K562 (cell line): ENCODE results near the gene ERMP1.

Source experiments
- EZH2 ChIP-seq: IDR thresholded peaks from 2 replicates; pipeline ENCODE4 v1.6.1; 2012; ENCODE audit warnings: low read depth, mild to moderate bottlenecking, inconsistent platforms, low read length, borderline replicate concordance
- KDM1A ChIP-seq, 2 experiments: fragments of 450-650 bp; IDR thresholded peaks; 2 replicates each; pipeline ENCODE4 v1.6.1; 2016; ENCODE audit warnings: mild to moderate bottlenecking in 2 of 2
- MAFK ChIP-seq: IDR thresholded peaks from 2 replicates; pipeline ENCODE4 v1.6.1; 2011; ENCODE audit warnings: low read length, improper control_type of control experiment
- NCOR1 ChIP-seq: fragments of 450-650 bp; IDR thresholded peaks from 2 replicates; pipeline ENCODE4 v1.6.1; 2016; ENCODE audit warnings: mild to moderate bottlenecking, moderate library complexity
- NFYB ChIP-seq: IDR thresholded peaks from 2 replicates; pipeline ENCODE4 v1.6.1; 2011; ENCODE audit warnings: mild to moderate bottlenecking, moderate library complexity; ENCODE audit not compliant: insufficient read length; ENCODE audit errors: extremely low read depth
- PTRF ChIP-seq: fragments of 450-650 bp; IDR thresholded peaks from 2 replicates; pipeline ENCODE4 v1.6.1; 2016; ENCODE audit warnings: mild to moderate bottlenecking, missing genetic modification characterization, missing compliant biosample characterization
- SOX6 ChIP-seq: fragments of 450-650 bp; IDR thresholded peaks from 2 replicates; pipeline ENCODE4 v1.6.1; 2014; ENCODE audit warnings: mild to moderate bottlenecking
- TAF15 ChIP-seq: fragments of 200-400 bp; formaldehyde crosslinking; IDR thresholded peaks from 2 replicates; pipeline ENCODE4 v1.6.1; 2017; ENCODE audit warnings: mild to moderate bottlenecking, low read depth, low read length, moderate library complexity
- ZNF175 ChIP-seq: fragments of 200-800 bp; sonication (Bioruptor generic); IDR thresholded peaks from 2 replicates; pipeline ENCODE4 v1.6.1; 2016; ENCODE audit warnings: low read depth, mild to moderate bottlenecking, missing genetic modification characterization, missing compliant biosample characterization
- TF ChIP-seq, protein P1 (sequence below), 3 experiments: IDR thresholded peaks in 2 of 3; conservative IDR thresholded peaks in 1 of 3; 2 replicates each; pipeline ENCODE4 v1.5.1; 2011 to 2012; ENCODE audit warnings: low read length in 3 of 3, mild to moderate bottlenecking in 3 of 3, control low read depth in 2 of 3, improper control_type of control experiment in 1 of 3, inconsistent platforms in 1 of 3, low read depth in 1 of 3, mixed read lengths in 1 of 3, moderate library complexity in 1 of 3; ENCODE audit not compliant: insufficient read depth in 2 of 3
- TF ChIP-seq, protein P2 (sequence below): conservative IDR thresholded peaks from 2 replicates; pipeline ENCODE4 v1.6.1; 2011; ENCODE audit warnings: low read depth, mild to moderate bottlenecking, low read length; ENCODE audit not compliant: control insufficient read depth
- TF ChIP-seq, protein P3 (sequence below), 3 experiments: fragments of 200-800 bp in 1 of 3; fragments of 250-450 bp in 1 of 3; fragments of 450-650 bp in 1 of 3; sonication (Bioruptor Pico) in 1 of 3; sonication (Bioruptor generic) in 1 of 3; formaldehyde crosslinking in 1 of 3; IDR thresholded peaks; 2 replicates each; pipeline versions ENCODE4 v1.6.1 to v1.8.0; 2016 to 2022; ENCODE audit warnings: mild to moderate bottlenecking in 2 of 3, missing genetic modification characterization in 2 of 3, missing compliant biosample characterization in 1 of 3, moderate library complexity in 1 of 3

DNA sequence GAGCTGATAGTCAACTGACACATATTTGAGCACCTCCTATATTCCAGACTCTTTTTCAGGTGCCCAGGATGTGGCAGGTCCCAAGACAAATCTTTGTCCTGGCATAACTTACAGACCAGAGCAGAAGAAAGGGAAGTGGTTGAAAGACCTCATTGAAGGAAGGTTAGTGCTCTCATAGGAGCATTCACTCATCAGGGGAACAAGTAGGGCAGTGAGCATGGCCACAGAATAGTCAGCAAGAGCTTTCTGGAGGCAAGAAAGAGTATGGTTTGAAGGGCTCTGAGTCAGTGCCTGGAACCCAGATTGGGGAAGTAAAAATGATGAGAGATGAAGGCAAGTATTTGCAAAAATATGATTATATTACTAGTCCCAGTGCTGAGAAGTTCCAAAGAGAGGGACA, 25.0 kb upstream of the ERMP1 start:
- TF ChIP-seq SOX6 (no peak), MAFK (no peak), NFYB (no peak), PTRF (tag) (no peak), NCOR1 (no peak), KDM1A (IDR thresholded peaks at IDR 0.05) (no peak), TAF15 (no peak), ZNF175 (CRISPR knock-in tag) (no peak), EZH2 (no peak)
- TF ChIP-seq, protein P1, sequence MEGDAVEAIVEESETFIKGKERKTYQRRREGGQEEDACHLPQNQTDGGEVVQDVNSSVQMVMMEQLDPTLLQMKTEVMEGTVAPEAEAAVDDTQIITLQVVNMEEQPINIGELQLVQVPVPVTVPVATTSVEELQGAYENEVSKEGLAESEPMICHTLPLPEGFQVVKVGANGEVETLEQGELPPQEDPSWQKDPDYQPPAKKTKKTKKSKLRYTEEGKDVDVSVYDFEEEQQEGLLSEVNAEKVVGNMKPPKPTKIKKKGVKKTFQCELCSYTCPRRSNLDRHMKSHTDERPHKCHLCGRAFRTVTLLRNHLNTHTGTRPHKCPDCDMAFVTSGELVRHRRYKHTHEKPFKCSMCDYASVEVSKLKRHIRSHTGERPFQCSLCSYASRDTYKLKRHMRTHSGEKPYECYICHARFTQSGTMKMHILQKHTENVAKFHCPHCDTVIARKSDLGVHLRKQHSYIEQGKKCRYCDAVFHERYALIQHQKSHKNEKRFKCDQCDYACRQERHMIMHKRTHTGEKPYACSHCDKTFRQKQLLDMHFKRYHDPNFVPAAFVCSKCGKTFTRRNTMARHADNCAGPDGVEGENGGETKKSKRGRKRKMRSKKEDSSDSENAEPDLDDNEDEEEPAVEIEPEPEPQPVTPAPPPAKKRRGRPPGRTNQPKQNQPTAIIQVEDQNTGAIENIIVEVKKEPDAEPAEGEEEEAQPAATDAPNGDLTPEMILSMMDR (IDR thresholded peaks at IDR 0.05 in 2 of 3, conservative IDR thresholded peaks at IDR 0.05 in 1 of 3; ENCODE audit: insufficient read depth in 2 of 3, low read depth in 1 of 3, low read length in 3 of 3): no peak
- TF ChIP-seq, protein P2, sequence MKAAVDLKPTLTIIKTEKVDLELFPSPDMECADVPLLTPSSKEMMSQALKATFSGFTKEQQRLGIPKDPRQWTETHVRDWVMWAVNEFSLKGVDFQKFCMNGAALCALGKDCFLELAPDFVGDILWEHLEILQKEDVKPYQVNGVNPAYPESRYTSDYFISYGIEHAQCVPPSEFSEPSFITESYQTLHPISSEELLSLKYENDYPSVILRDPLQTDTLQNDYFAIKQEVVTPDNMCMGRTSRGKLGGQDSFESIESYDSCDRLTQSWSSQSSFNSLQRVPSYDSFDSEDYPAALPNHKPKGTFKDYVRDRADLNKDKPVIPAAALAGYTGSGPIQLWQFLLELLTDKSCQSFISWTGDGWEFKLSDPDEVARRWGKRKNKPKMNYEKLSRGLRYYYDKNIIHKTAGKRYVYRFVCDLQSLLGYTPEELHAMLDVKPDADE: no peak
- TF ChIP-seq, protein P3, sequence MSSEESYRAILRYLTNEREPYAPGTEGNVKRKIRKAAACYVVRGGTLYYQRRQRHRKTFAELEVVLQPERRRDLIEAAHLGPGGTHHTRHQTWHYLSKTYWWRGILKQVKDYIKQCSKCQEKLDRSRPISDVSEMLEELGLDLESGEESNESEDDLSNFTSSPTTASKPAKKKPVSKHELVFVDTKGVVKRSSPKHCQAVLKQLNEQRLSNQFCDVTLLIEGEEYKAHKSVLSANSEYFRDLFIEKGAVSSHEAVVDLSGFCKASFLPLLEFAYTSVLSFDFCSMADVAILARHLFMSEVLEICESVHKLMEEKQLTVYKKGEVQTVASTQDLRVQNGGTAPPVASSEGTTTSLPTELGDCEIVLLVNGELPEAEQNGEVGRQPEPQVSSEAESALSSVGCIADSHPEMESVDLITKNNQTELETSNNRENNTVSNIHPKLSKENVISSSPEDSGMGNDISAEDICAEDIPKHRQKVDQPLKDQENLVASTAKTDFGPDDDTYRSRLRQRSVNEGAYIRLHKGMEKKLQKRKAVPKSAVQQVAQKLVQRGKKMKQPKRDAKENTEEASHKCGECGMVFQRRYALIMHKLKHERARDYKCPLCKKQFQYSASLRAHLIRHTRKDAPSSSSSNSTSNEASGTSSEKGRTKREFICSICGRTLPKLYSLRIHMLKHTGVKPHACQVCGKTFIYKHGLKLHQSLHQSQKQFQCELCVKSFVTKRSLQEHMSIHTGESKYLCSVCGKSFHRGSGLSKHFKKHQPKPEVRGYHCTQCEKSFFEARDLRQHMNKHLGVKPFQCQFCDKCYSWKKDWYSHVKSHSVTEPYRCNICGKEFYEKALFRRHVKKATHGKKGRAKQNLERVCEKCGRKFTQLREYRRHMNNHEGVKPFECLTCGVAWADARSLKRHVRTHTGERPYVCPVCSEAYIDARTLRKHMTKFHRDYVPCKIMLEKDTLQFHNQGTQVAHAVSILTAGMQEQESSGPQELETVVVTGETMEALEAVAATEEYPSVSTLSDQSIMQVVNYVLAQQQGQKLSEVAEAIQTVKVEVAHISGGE (CRISPR knock-in tag; IDR thresholded peaks at IDR 0.05): no peak
